IMR-90 (cell line): ENCODE measurements around the gene DCAF16. TPM values are rescaled to one million over a fixed set of nuclear protein-coding genes. Genes with fewer than 3 reads are reported as not detected.

Source experiments
- ATAC-seq: fragments of 200-7000 bp; cut with Tn5 transposase; 2 replicates; pipeline ENCODE4 v1.9.1; 2020; ENCODE audit warnings: low read depth, mild to moderate bottlenecking, moderate library complexity
- BruUV-seq: library from RNA; stranded (reverse); fragments of 400-500 nt; replicated peaks from 2 replicates; lab custom pipeline; 2021; lab: Mats Ljungman, UMichigan
- CTCF ChIA-PET: fragments of 300-600 bp; formaldehyde crosslinking; extraction: SDS; loops from one replicate; lab custom pipeline; 2021; ENCODE audit warnings: antibody characterized with exemption; lab: Yijun Ruan, JAX
- POLR2A ChIA-PET: fragments of 300-600 bp; sonication (Branson Sonifier 250); formaldehyde crosslinking; loops from one replicate; lab custom pipeline; 2022; ENCODE audit warnings: antibody characterized with exemption; ENCODE audit not compliant: unreplicated experiment; lab: Charles Lee
- DNase-seq: peaks from one replicate; pipeline ENCODE4 v3.0.0; 2013
- H2AFZ ChIP-seq: replicated peaks from 2 replicates; pipeline ENCODE3; 2013; ENCODE audit warnings: low read length, mild to moderate bottlenecking; ENCODE audit not compliant: poor library complexity
- H2AK5ac ChIP-seq: 2 replicates; pipeline ENCODE4 v1.6.1; 2013; ENCODE audit warnings: low read depth, low read length, inconsistent platforms
- H2AK9ac ChIP-seq: replicated peaks from 2 replicates; pipeline ENCODE3; 2013; ENCODE audit warnings: mild to moderate bottlenecking, low read depth, low read length, moderate library complexity; ENCODE audit not compliant: poor library complexity
- H2BK120ac ChIP-seq: 2 replicates; pipeline ENCODE4 v1.6.1; 2013; ENCODE audit warnings: low read depth, low read length, inconsistent platforms
- H2BK15ac ChIP-seq: 3 replicates; pipeline ENCODE4 v1.6.1; 2013; ENCODE audit warnings: low read depth, low read length, inconsistent platforms
- H2BK20ac ChIP-seq: 2 replicates; pipeline ENCODE4 v1.6.1; 2013; ENCODE audit warnings: low read depth, mild to moderate bottlenecking, inconsistent platforms, low read length, moderate library complexity
- H2BK5ac ChIP-seq: 2 replicates; pipeline ENCODE4 v1.6.1; 2013; ENCODE audit warnings: mild to moderate bottlenecking, low read depth, low read length, inconsistent platforms; ENCODE audit not compliant: poor library complexity, severe bottlenecking
- H3K14ac ChIP-seq: replicated peaks from 2 replicates; pipeline ENCODE4 v1.6.1; 2013; ENCODE audit warnings: low read depth, low read length, inconsistent platforms
- H3K18ac ChIP-seq: 2 replicates; pipeline ENCODE4 v1.6.1; 2013; ENCODE audit warnings: low read depth, low read length, control low read depth
- H3K23ac ChIP-seq: 2 replicates; pipeline ENCODE4 v1.6.1; 2013; ENCODE audit warnings: low read depth, low read length, inconsistent platforms
- H3K27ac ChIP-seq: 2 replicates; pipeline ENCODE4 v1.5.1; 2013; ENCODE audit warnings: mild to moderate bottlenecking, control low read depth, low read length; ENCODE audit not compliant: insufficient read depth
- H3K27me3 ChIP-seq: 2 replicates; pipeline ENCODE4 v1.6.1; 2013; ENCODE audit warnings: low read length; ENCODE audit not compliant: control insufficient read depth, insufficient read depth
- H3K36me3 ChIP-seq: 2 replicates; pipeline ENCODE4 v1.6.1; 2013; ENCODE audit warnings: low read length, mixed read lengths; ENCODE audit not compliant: control insufficient read depth, insufficient read depth
- H3K4ac ChIP-seq: 2 replicates; pipeline ENCODE4 v1.6.1; 2013; ENCODE audit warnings: low read depth, low read length, inconsistent platforms
- H3K4me1 ChIP-seq: 2 replicates; pipeline ENCODE4 v1.6.1; 2013; ENCODE audit warnings: low read length, mixed read lengths; ENCODE audit not compliant: control insufficient read depth, insufficient read depth
- H3K4me2 ChIP-seq: 2 replicates; pipeline ENCODE4 v1.6.1; 2013; ENCODE audit warnings: low read depth, mild to moderate bottlenecking, control low read depth, low read length, moderate library complexity
- H3K4me3 ChIP-seq: 2 replicates; pipeline ENCODE4 v1.5.1; 2013; ENCODE audit warnings: low read depth, mild to moderate bottlenecking, control low read depth, low read length, moderate library complexity; ENCODE audit not compliant: insufficient read depth
- H3K56ac ChIP-seq: 2 replicates; pipeline ENCODE4 v1.6.1; 2013; ENCODE audit warnings: low read length, inconsistent platforms; ENCODE audit not compliant: insufficient read depth; ENCODE audit errors: extremely low read depth
- H3K79me1 ChIP-seq, 2 experiments: 2 replicates each; pipeline ENCODE4 v1.6.1; 2013; ENCODE audit warnings: low read length in 2 of 2, inconsistent platforms in 1 of 2, low read depth in 1 of 2
- H3K9ac ChIP-seq: 2 replicates; pipeline ENCODE4 v1.6.1; 2013; ENCODE audit warnings: low read depth, low read length, control low read depth
- H3K9me1 ChIP-seq: 2 replicates; pipeline ENCODE4 v1.6.1; 2013; ENCODE audit warnings: low read length, inconsistent platforms; ENCODE audit not compliant: insufficient read depth
- H3K9me3 ChIP-seq: 2 replicates; pipeline ENCODE4 v1.6.1; 2013; ENCODE audit warnings: low read length; ENCODE audit not compliant: control insufficient read depth, insufficient read depth
- H4K20me1 ChIP-seq: 2 replicates; pipeline ENCODE4 v1.6.1; 2013; ENCODE audit warnings: low read length, inconsistent platforms; ENCODE audit not compliant: insufficient read depth
- H4K5ac ChIP-seq: 2 replicates; pipeline ENCODE4 v1.6.1; 2013; ENCODE audit warnings: mild to moderate bottlenecking, low read depth, low read length, control low read depth
- H4K8ac ChIP-seq, 2 experiments: 2 replicates each; pipeline ENCODE4 v1.6.1; 2013; ENCODE audit warnings: low read depth in 2 of 2, low read length in 2 of 2, control low read depth in 1 of 2, inconsistent platforms in 1 of 2
- H4K91ac ChIP-seq: 2 replicates; pipeline ENCODE4 v1.6.1; 2013; ENCODE audit warnings: low read depth, low read length, inconsistent platforms; ENCODE audit not compliant: insufficient read depth
- BHLHE40 ChIP-seq: fragments of 150-350 bp; IDR thresholded peaks from 2 replicates; pipeline ENCODE4 v1.6.1; 2016; ENCODE audit warnings: mild to moderate bottlenecking, low read depth, low read length
- CEBPB ChIP-seq: IDR thresholded peaks from 2 replicates; pipeline ENCODE4 v1.6.1; 2012; ENCODE audit warnings: low read depth, low read length, improper control_type of control experiment
- CHD1 ChIP-seq: IDR thresholded peaks from 2 replicates; pipeline ENCODE4 v1.6.1; 2012; ENCODE audit warnings: low read depth, low read length, improper control_type of control experiment
- FOS ChIP-seq: fragments of 150-350 bp; IDR thresholded peaks from 2 replicates; pipeline ENCODE4 v1.6.1; 2016; ENCODE audit warnings: low read depth, low read length
- MAFK ChIP-seq: IDR thresholded peaks from 2 replicates; pipeline ENCODE4 v1.6.1; 2012; ENCODE audit warnings: low read depth, low read length, improper control_type of control experiment
- MAZ ChIP-seq: IDR thresholded peaks from 2 replicates; pipeline ENCODE4 v1.6.1; 2012; ENCODE audit warnings: low read depth, mild to moderate bottlenecking, low read length, improper control_type of control experiment, moderate library complexity, borderline replicate concordance
- NFE2L2 ChIP-seq: fragments of 150-350 bp; IDR thresholded peaks from 2 replicates; pipeline ENCODE4 v1.6.1; 2016; ENCODE audit warnings: low read depth, mild to moderate bottlenecking, low read length
- POLR2A ChIP-seq: IDR thresholded peaks from 2 replicates; pipeline ENCODE4 v1.6.1; 2012; ENCODE audit warnings: mild to moderate bottlenecking, low read depth, low read length
- RFX5 ChIP-seq: IDR thresholded peaks from 2 replicates; pipeline ENCODE4 v1.8.0; 2012; ENCODE audit warnings: low read depth, mild to moderate bottlenecking, low read length, moderate library complexity
- SMC3 ChIP-seq: fragments of 150-350 bp; IDR thresholded peaks from 2 replicates; pipeline ENCODE4 v1.6.1; 2016; ENCODE audit warnings: low read depth, mild to moderate bottlenecking, antibody characterized with exemption, low read length, moderate library complexity
- WGBS, 2 experiments: methylation state at CpG; one replicate each; pipeline versions ENCODE4 v1.1.5 to v1.1.7; 2013; ENCODE audit warnings: missing lambda C conversion rate in 2 of 2; ENCODE audit not compliant: insufficient read length in 1 of 2; ENCODE audit errors: extremely low coverage in 2 of 2; 5-methylcytosine and 5-hydroxymethylcytosine counted together
- dilution Hi-C: fragments of 300-500 bp; cut with HindIII; formaldehyde crosslinking; loops from one replicate; pipeline ENCODE4 v1.14.3; 2018; ENCODE audit warnings: low sequenced_read_pairs; ENCODE audit not compliant: unreplicated experiment
- in situ Hi-C: fragments of 300-500 bp; cut with MboI; formaldehyde crosslinking; loops from 3 replicates; pipeline ENCODE4 v1.14.3; 2019; ENCODE audit warnings: low sequenced_read_pairs, inconsistent platforms, mixed read lengths
- intact Hi-C: fragments of 100-400 bp; cut with micrococcal nuclease; formaldehyde crosslinking; loops from 2 replicates; pipeline ENCODE4 v1.10.0; 2022
- polyA plus RNA-seq, 3 experiments: library from polyadenylated mRNA; depleted of rRNA; stranded (reverse); fragments of >200 nt; gene quantifications; 2 replicates each; pipeline ENCODE4 v1.2.3, GENCODE V29; 2012; ENCODE audit warnings: low replicate concordance in 1 of 3
- total RNA-seq: library from RNA; depleted of rRNA; stranded (reverse); fragments of >200 nt; gene quantifications from 2 replicates; pipeline ENCODE4 v1.2.3, GENCODE V29; 2012
- TF ChIP-seq, protein P1 (sequence below): conservative IDR thresholded peaks from 2 replicates; pipeline ENCODE4 v1.5.1; 2012; ENCODE audit warnings: mild to moderate bottlenecking, low read depth, low read length, improper control_type of control experiment
- TF ChIP-seq, protein P2 (sequence below): fragments of 150-350 bp; IDR thresholded peaks from 2 replicates; pipeline ENCODE4 v1.6.1; 2017; ENCODE audit warnings: mild to moderate bottlenecking, antibody characterized with exemption, low read length, low read depth

DCAF16 gene
- total and polyA plus RNA-seq, 2 of the 4 experiments (the other 2 are of a cell fraction) = 15.1 to 31.5 TPM

DNA sequence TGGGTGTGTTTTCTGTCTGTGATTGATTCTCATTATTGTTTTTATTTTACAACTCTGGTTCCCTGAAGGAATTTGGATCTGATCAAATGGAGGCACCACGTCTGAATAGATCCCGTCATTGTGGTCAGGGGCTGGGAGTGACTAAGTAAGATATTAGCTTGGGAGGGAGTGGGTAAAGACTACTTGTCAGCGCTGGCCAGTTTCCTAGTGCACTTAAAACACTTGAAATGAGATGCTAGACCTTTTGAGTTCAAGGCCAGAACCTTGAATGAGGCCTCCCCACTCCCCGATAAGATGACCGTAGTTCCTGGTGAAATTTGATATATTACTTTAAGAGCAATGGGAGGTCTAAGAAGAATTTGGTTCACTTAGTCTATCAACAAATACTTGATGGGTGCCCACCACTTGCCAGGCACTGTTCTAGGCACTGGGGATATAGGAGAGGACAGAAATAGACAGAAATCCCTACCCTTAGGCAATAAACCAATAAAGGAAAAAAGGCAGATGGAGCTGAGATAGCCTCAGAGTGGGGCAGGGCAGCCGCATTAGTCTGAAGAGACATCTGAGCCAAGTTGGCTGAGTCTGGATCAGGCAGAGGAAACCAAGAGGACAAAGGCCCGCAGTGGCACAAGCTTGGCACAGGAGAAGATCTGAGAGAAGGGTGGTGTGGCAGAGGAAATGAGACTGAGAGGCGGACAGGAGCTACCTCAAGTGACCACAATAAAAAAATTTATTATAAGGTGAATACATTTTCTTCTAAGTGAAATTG, 41.0 kb downstream of the DCAF16 start:
- H4K91ac ChIP-seq = no peak overlapping the region
- no peak overlapping the region for H3K56ac ChIP-seq
- H2AFZ ChIP-seq = no peak overlapping the region
- dilution Hi-C loops (no loop called here), in situ Hi-C loops (no loop called here), intact Hi-C loops (no loop called here)
- no peaks in the 10 kb centered on the region for H3K9me1 ChIP-seq
- no peaks in the 10 kb centered on the region for H3K36me3 ChIP-seq
- no peak overlapping the region for H4K5ac ChIP-seq
- no peak overlapping the region for H3K4ac ChIP-seq
- no peak overlapping the region for H3K4me3 ChIP-seq
- H2AK5ac ChIP-seq = no peak overlapping the region
- H4K20me1 ChIP-seq = no peaks in the 10 kb centered on the region
- H4K8ac ChIP-seq = no peak overlapping the region
- no TSS peak for BruUV-seq
- no peak overlapping the region for H2AK9ac ChIP-seq
- H3K9ac ChIP-seq = no peak overlapping the region
- H3K4me2 ChIP-seq = no peak overlapping the region
- no peak overlapping the region for H2BK120ac ChIP-seq
- TF ChIP-seq, protein P1, sequence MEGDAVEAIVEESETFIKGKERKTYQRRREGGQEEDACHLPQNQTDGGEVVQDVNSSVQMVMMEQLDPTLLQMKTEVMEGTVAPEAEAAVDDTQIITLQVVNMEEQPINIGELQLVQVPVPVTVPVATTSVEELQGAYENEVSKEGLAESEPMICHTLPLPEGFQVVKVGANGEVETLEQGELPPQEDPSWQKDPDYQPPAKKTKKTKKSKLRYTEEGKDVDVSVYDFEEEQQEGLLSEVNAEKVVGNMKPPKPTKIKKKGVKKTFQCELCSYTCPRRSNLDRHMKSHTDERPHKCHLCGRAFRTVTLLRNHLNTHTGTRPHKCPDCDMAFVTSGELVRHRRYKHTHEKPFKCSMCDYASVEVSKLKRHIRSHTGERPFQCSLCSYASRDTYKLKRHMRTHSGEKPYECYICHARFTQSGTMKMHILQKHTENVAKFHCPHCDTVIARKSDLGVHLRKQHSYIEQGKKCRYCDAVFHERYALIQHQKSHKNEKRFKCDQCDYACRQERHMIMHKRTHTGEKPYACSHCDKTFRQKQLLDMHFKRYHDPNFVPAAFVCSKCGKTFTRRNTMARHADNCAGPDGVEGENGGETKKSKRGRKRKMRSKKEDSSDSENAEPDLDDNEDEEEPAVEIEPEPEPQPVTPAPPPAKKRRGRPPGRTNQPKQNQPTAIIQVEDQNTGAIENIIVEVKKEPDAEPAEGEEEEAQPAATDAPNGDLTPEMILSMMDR = no peak
- TF ChIP-seq, protein P2, sequence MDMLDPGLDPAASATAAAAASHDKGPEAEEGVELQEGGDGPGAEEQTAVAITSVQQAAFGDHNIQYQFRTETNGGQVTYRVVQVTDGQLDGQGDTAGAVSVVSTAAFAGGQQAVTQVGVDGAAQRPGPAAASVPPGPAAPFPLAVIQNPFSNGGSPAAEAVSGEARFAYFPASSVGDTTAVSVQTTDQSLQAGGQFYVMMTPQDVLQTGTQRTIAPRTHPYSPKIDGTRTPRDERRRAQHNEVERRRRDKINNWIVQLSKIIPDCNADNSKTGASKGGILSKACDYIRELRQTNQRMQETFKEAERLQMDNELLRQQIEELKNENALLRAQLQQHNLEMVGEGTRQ = no peak
- TF ChIP-seq CEBPB (no peak), BHLHE40 (no peak), NFE2L2 (no peak), SMC3 (no peak), CHD1 (no peak), RFX5 (no peak), FOS (no peak), MAZ (no peak), POLR2A (no peak), MAFK (no peak)
- no peak overlapping the region for H2BK15ac ChIP-seq
- DNase-seq (no peak), ATAC-seq (no peak)
- H3K9me3 ChIP-seq = no peaks in the 10 kb centered on the region
- POLR2A ChIA-PET = no interaction called here
- H3K27me3 ChIP-seq = peaks cover 1% of the 10 kb centered on the region; the same call in 1 of the 2 replicates
- H2BK5ac ChIP-seq = no peak overlapping the region
- WGBS, 2 experiments = 17% methylated on average over 1 of the region's 8 CpGs; no CpG with 5 or more reads in 1 of the 2 experiments
- no peak overlapping the region for H3K18ac ChIP-seq
- no peaks in the 10 kb centered on the region for H3K4me1 ChIP-seq
- no peak overlapping the region for H3K23ac ChIP-seq
- CTCF ChIA-PET = no interaction called here
- H3K14ac ChIP-seq = no peak overlapping the region
- H2BK20ac ChIP-seq = no peak overlapping the region
- H3K27ac ChIP-seq = no peak overlapping the region
- no peaks in the 10 kb centered on the region for H3K79me1 ChIP-seq
